LNCAP (cell line): Measurements from ENCODE around the gene GJA5.

Experiments used
- CTCF ChIP-seq: fragments of 450-650 bp; IDR thresholded peaks from 2 replicates; pipeline ENCODE4 v1.5.1; 2017; ENCODE audit warnings: mild to moderate bottlenecking

Gene GJA5

GRCh38 chr1:147758379-147759100, 1.9 kb downstream of the GJA5 start:
- no peak for TF ChIP-seq CTCF

- no peak for TF ChIP-seq CTCF
These were observed 3.1 kb downstream of the GJA5 start for GRCh38 chr1:147757015-147757990.

- no peak for TF ChIP-seq CTCF
These were observed 4.1 kb downstream of the GJA5 start for GRCh38 chr1:147756341-147756740.

- no peak for TF ChIP-seq CTCF
These were observed 5.7 kb downstream of the GJA5 start for GRCh38 chr1:147754661-147755060.

GRCh38 chr1:147753081-147753480, 7.3 kb downstream of the GJA5 start:
- no peak for TF ChIP-seq CTCF

GRCh38 chr1:147752511-147752910, 7.9 kb downstream of the GJA5 start:
- TF ChIP-seq CTCF: no peak

- TF ChIP-seq CTCF: no peak
These were observed 9.1 kb downstream of the GJA5 start for GRCh38 chr1:147751346-147751745.
